SU-DHL-6 (cell line): ENCODE results near the gene PEX10.

Experiments used
- H2AFZ ChIP-seq: fragments of 200-600 bp; sonication (generic); 2 replicates; pipeline ENCODE4 v1.6.1; 2014; ENCODE audit warnings: low read depth, mild to moderate bottlenecking, moderate library complexity, mixed read lengths, antibody characterized with exemption, low read length; ENCODE audit not compliant: severe bottlenecking
- H3F3A ChIP-seq: fragments of 200-600 bp; shearing (Covaris generic); 2 replicates; pipeline ENCODE4 v1.6.0; 2016; ENCODE audit warnings: antibody characterized with exemption, mild to moderate bottlenecking; ENCODE audit not compliant: insufficient read depth
- H3K27ac ChIP-seq: fragments of 200-600 bp; sonication (generic); 2 replicates; pipeline ENCODE4 v1.5.1; 2016; ENCODE audit warnings: low read depth, mild to moderate bottlenecking, low read length, moderate library complexity, mixed read lengths
- H3K27me3 ChIP-seq: fragments of 200-600 bp; sonication (generic), shearing (Covaris generic); 2 replicates; pipeline ENCODE4 v1.6.0; 2014; ENCODE audit warnings: mild to moderate bottlenecking, low read length
- H3K36me3 ChIP-seq: fragments of 200-600 bp; sonication (generic); 2 replicates; pipeline ENCODE4 v1.6.1; 2014; ENCODE audit warnings: mild to moderate bottlenecking, low read length, mixed read lengths
- H3K4me2 ChIP-seq: fragments of 300-600, 200-600 bp; shearing (Covaris generic), sonication (generic); 2 replicates; pipeline ENCODE4 v1.6.0; 2014; ENCODE audit warnings: low read length, low read depth, mild to moderate bottlenecking; ENCODE audit not compliant: poor library complexity, severe bottlenecking
- H3K4me3 ChIP-seq: fragments of 200-600 bp; sonication (generic); 2 replicates; pipeline ENCODE4 v1.5.1; 2014; ENCODE audit warnings: antibody characterized with exemption, low read length, mild to moderate bottlenecking, mixed read lengths; ENCODE audit not compliant: insufficient read depth, poor library complexity, severe bottlenecking
- H3K79me2 ChIP-seq: fragments of 200-600 bp; sonication (generic); 2 replicates; pipeline ENCODE4 v1.6.1; 2014; ENCODE audit warnings: mild to moderate bottlenecking, low read length, moderate library complexity; ENCODE audit not compliant: insufficient read depth
- H3K9ac ChIP-seq: fragments of 200-600 bp; sonication (generic); 2 replicates; pipeline ENCODE4 v1.7.0; 2014; ENCODE audit warnings: mild to moderate bottlenecking, low read length
- H3K9me2 ChIP-seq: fragments of 200-600 bp; sonication (generic); replicated peaks from 2 replicates; pipeline ENCODE4 v1.6.1; 2014; ENCODE audit warnings: low read length; ENCODE audit not compliant: insufficient read depth
- H3K9me3 ChIP-seq: fragments of 200-600 bp; sonication (generic); 2 replicates; pipeline ENCODE4 v1.6.1; 2014; ENCODE audit warnings: low read length, mixed read lengths; ENCODE audit not compliant: insufficient read depth
- H4K20me1 ChIP-seq: fragments of 200-600 bp; sonication (generic); 2 replicates; pipeline ENCODE4 v1.6.1; 2014; ENCODE audit warnings: low read depth, mild to moderate bottlenecking, antibody characterized with exemption, low read length, moderate library complexity, mixed read lengths
- CTCF ChIP-seq: fragments of 200-600 bp; sonication (generic); IDR thresholded peaks from one replicate; pipeline ENCODE4 v1.5.1; 2017; ENCODE audit warnings: antibody characterized with exemption, mild to moderate bottlenecking, low read length, moderate library complexity; ENCODE audit not compliant: insufficient read depth, poor library complexity, severe bottlenecking
- EZH2phosphoT487 ChIP-seq: fragments of 200-600 bp; sonication (generic), shearing (Covaris generic); conservative IDR thresholded peaks from 2 replicates; pipeline ENCODE4 v1.6.1; 2018; ENCODE audit warnings: mild to moderate bottlenecking, antibody characterized with exemption, low read length, moderate library complexity, mixed read lengths

The PEX10 gene

DNA sequence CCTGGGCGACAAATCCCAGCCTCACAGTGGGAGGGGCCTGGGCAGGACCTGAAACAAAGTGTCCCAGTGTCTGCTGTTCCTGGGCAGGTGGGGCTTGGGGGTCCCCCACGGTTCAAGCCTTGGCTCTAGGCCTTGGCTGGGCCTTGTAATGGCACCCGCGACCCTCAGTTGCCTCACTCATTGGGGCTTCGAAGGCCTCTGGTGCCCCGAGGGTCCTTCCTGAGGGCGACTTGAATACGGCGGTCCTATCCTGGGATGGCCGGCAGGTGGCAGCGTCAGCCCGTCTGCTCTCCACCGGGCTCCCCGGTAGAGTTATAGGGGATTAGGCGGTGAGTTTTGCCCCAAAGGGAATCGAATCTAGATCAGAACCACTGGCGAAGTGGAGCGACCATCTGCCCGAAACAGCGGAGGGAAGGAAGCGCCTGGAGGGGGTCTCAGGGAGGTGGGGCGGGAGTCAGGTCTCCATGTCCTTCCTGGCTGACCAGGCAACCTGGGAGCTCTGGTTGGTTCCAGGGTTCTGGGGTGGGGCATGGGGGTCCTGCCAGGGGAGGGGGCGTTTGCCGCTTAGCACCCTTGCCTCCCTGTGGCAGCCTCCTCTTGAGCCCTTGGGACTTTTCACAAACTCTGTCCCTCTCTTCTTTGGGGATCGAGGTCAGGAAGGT is 2.1 kb upstream of the PEX10 start:
- Histone ChIP-seq H3K4me3 (no peak overlapping the region), H3K36me3 (no peaks in the 10 kb centered on the region), H3K9me3 (no peaks in the 10 kb centered on the region), H3K27me3 (no peaks in the 10 kb centered on the region), H2AFZ (no peak overlapping the region), H3K4me2 (peak overlapping the region; percentile 69), H3K79me2 (no peaks in the 10 kb centered on the region), H3K27ac (peak overlapping the region; percentile 70; the same call in 1 of the 2 replicates), H3K9ac (peak overlapping the region; percentile 79; the same call in 1 of the 2 replicates), H3F3A (no peaks in the 10 kb centered on the region), H4K20me1 (no peaks in the 10 kb centered on the region), H3K9me2 (no peaks in the 10 kb centered on the region)
- TF ChIP-seq CTCF = peak; percentile 46
- no peak for TF ChIP-seq EZH2phosphoT487

GRCh38 chr1:2413495-2414296 is 1.3 kb upstream of the PEX10 start:
- Histone ChIP-seq H3F3A (no peaks in the 10 kb centered on the region), H3K4me3 (peak overlapping the region; percentile 57), H3K79me2 (no peaks in the 10 kb centered on the region), H2AFZ (no peak overlapping the region), H3K4me2 (peak overlapping the region; percentile 69), H3K9ac (peak overlapping the region; percentile 79), H3K27me3 (no peaks in the 10 kb centered on the region), H3K36me3 (no peaks in the 10 kb centered on the region), H3K9me2 (no peaks in the 10 kb centered on the region), H4K20me1 (no peaks in the 10 kb centered on the region), H3K27ac (peak overlapping the region; percentile 70), H3K9me3 (no peaks in the 10 kb centered on the region)
- no peak for TF ChIP-seq CTCF
- TF ChIP-seq EZH2phosphoT487 = no peak

DNA sequence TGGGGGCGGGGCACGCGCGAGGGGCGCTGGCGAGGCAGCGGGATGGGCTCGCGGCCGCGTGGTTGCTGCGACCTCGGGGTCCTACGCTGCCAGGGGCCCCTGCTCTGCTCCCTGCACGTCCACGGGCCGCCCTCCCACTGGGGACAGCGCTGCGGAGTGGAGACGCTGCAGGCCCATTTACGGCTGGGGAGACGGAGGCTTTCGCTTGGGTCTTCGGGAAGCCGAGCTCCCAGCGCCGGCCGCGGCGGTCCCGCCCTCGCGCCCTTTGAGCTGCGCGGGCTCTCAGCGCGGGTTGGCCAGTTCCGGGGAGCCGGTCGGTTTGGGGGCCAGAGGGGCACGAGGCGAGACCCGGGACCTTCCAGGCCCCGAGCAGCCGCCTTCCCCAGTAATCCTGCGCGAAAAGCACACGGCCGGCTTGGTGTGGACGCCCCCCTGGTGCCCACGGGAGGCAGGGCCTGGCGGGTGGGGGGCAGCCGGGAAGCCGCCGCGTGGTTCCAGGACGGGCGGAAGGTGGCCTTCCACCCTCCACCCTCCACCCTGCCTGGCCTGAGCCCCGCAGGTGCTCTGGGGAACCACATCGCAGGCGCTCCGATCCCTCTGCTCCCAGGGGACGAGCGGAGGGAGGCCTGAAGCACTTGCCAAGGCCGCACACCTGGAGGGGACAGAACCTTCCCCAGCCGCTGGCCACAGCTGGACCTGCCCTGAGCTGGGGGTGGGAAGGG is 570 bp upstream of the PEX10 start:
- no peaks in the 10 kb centered on the region for H3K79me2 ChIP-seq
- peak overlapping the region; percentile 70 for H3K27ac ChIP-seq
- H3F3A ChIP-seq = no peaks in the 10 kb centered on the region
- no peak for TF ChIP-seq CTCF
- no peak for TF ChIP-seq EZH2phosphoT487
- no peaks in the 10 kb centered on the region for H3K9me2 ChIP-seq
- peak overlapping the region; percentile 79 for H3K9ac ChIP-seq
- H3K4me3 ChIP-seq = peak overlapping the region; percentile 57
- H4K20me1 ChIP-seq = no peaks in the 10 kb centered on the region
- no peak overlapping the region for H2AFZ ChIP-seq
- peak overlapping the region; percentile 69 for H3K4me2 ChIP-seq
- no peaks in the 10 kb centered on the region for H3K9me3 ChIP-seq
- H3K36me3 ChIP-seq = no peaks in the 10 kb centered on the region
- no peaks in the 10 kb centered on the region for H3K27me3 ChIP-seq
